Measurements from ENCODE around the gene CPNE4. TPM values are rescaled to one million over a fixed set of nuclear protein-coding genes. Genes with fewer than 3 reads are reported as not detected.

CPNE4 gene
- total and polyA plus RNA-seq, 2 donors (not counting 3 experiments of a cell fraction or from before 2014, with no cell fraction given), result not detected

GRCh38 chr3:131907796-131908195 lies 127.0 kb downstream of the CPNE4 start:
- Histone ChIP-seq H3K79me2 (ENCODE audit: control insufficient read depth, insufficient read depth, low read length) (no peaks in the 10 kb centered on the region), H3K9me3 (replicated peaks; ENCODE audit: control insufficient read depth, insufficient read depth, low read length) (no peaks in the 10 kb centered on the region), H4K20me1 (replicated peaks; ENCODE audit: control insufficient read depth, extremely low read depth, insufficient read depth, low read length) (no peaks in the 10 kb centered on the region), H3K9ac (replicated peaks; ENCODE audit: extremely low read depth, insufficient read depth, low read length) (no peak overlapping the region), H3K4me2 (ENCODE audit: insufficient read depth, low read length) (no peak overlapping the region), H3K4me3 (replicated peaks in 1 of 3; ENCODE audit: insufficient read depth in 1 of 3, low read depth in 1 of 3, low read length in 3 of 3) (no peak overlapping the region), H3K27ac (ENCODE audit: insufficient read depth, low read depth, low read length) (no peak overlapping the region), H3K4me1 (ENCODE audit: control insufficient read depth, extremely low read depth, insufficient read depth, low read length) (no peaks in the 10 kb centered on the region), H2AFZ (ENCODE audit: low read depth, low read length) (no peak overlapping the region), H3K27me3 (ENCODE audit: control insufficient read depth in 2 of 2, insufficient read depth in 2 of 2, low read length in 2 of 2) (no peaks in the 10 kb centered on the region), H3K36me3 (ENCODE audit: control insufficient read depth in 2 of 2, extremely low read depth in 1 of 2, insufficient read depth in 2 of 2, low read length in 2 of 2) (no peaks in the 10 kb centered on the region), H3K9me1 (replicated peaks; ENCODE audit: control insufficient read depth, extremely low read depth, insufficient read depth, low read length) (no peaks in the 10 kb centered on the region)
- DNase-seq (ENCODE audit: low read depth, low spot score) (no peak), FAIRE-seq (no peak)
- TF ChIP-seq POLR2AphosphoS5 (IDR thresholded peaks at IDR 0.05; ENCODE audit: insufficient read depth, low read depth, low read length), result no peak
- TF ChIP-seq JUN (IDR thresholded peaks at IDR 0.05; ENCODE audit: borderline replicate concordance, insufficient read depth, insufficient read length, low read depth), result no peak
- TF ChIP-seq MAX (IDR thresholded peaks at IDR 0.05; ENCODE audit: insufficient read depth, insufficient read length), result no peak
- no peak for TF ChIP-seq EZH2 (IDR thresholded peaks at IDR 0.05; ENCODE audit: borderline replicate concordance, low read depth, low read length, severe bottlenecking)
- no peak for TF ChIP-seq MYC (IDR thresholded peaks at IDR 0.05; ENCODE audit: low read depth, low read length)
- TF ChIP-seq GATA2 (IDR thresholded peaks at IDR 0.05; ENCODE audit: insufficient read depth, insufficient read length, low read depth, low read length), result no peak
- no peak for TF ChIP-seq POLR2A (IDR thresholded peaks at IDR 0.05; ENCODE audit: low read depth, low read length)
- TF ChIP-seq FOS (IDR thresholded peaks at IDR 0.05; ENCODE audit: borderline replicate concordance, insufficient read depth, low read length), result no peak
- TF ChIP-seq CTCF (IDR thresholded peaks at IDR 0.05; ENCODE audit: extremely low read depth in 1 of 2, insufficient read depth in 1 of 2, low read depth in 1 of 2, low read length in 2 of 2), result no peak
- CTCF ChIA-PET, result no interaction called here
- POLR2A ChIA-PET, result no interaction called here
- dilution Hi-C loops (cut with MboI; ENCODE audit: extremely low pct_ligation_motif_present, low sequenced_read_pairs) (no loop called here), intact Hi-C loops (cut with micrococcal nuclease) (no loop called here)
- BruUV-seq (replicated peaks), result no TSS peak

All from endothelial cell of umbilical vein (primary cell).